IMR-90 (cell line): Measurements from ENCODE around the gene SYNC. TPM values are rescaled to one million over a fixed set of nuclear protein-coding genes. Genes with fewer than 3 reads are reported as not detected.

Experiments
- ATAC-seq: fragments of 200-7000 bp; cut with Tn5 transposase; 2 replicates; pipeline ENCODE4 v1.9.1; 2020; ENCODE audit warnings: low read depth, mild to moderate bottlenecking, moderate library complexity
- BruUV-seq: library from RNA; stranded (reverse); fragments of 400-500 nt; replicated peaks from 2 replicates; lab custom pipeline; 2021; lab: Mats Ljungman, UMichigan
- CTCF ChIA-PET: fragments of 300-600 bp; formaldehyde crosslinking; extraction: SDS; loops from one replicate; lab custom pipeline; 2021; ENCODE audit warnings: antibody characterized with exemption; lab: Yijun Ruan, JAX
- POLR2A ChIA-PET: fragments of 300-600 bp; sonication (Branson Sonifier 250); formaldehyde crosslinking; loops from one replicate; lab custom pipeline; 2022; ENCODE audit warnings: antibody characterized with exemption; ENCODE audit not compliant: unreplicated experiment; lab: Charles Lee
- DNase-seq: peaks from one replicate; pipeline ENCODE4 v3.0.0; 2013
- H2AFZ ChIP-seq: replicated peaks from 2 replicates; pipeline ENCODE3; 2013; ENCODE audit warnings: low read length, mild to moderate bottlenecking; ENCODE audit not compliant: poor library complexity
- H2AK5ac ChIP-seq: 2 replicates; pipeline ENCODE4 v1.6.1; 2013; ENCODE audit warnings: low read depth, low read length, inconsistent platforms
- H2AK9ac ChIP-seq: replicated peaks from 2 replicates; pipeline ENCODE3; 2013; ENCODE audit warnings: mild to moderate bottlenecking, low read depth, low read length, moderate library complexity; ENCODE audit not compliant: poor library complexity
- H2BK120ac ChIP-seq: 2 replicates; pipeline ENCODE4 v1.6.1; 2013; ENCODE audit warnings: low read depth, low read length, inconsistent platforms
- H2BK15ac ChIP-seq: 3 replicates; pipeline ENCODE4 v1.6.1; 2013; ENCODE audit warnings: low read depth, low read length, inconsistent platforms
- H2BK20ac ChIP-seq: 2 replicates; pipeline ENCODE4 v1.6.1; 2013; ENCODE audit warnings: low read depth, mild to moderate bottlenecking, inconsistent platforms, low read length, moderate library complexity
- H2BK5ac ChIP-seq: 2 replicates; pipeline ENCODE4 v1.6.1; 2013; ENCODE audit warnings: mild to moderate bottlenecking, low read depth, low read length, inconsistent platforms; ENCODE audit not compliant: poor library complexity, severe bottlenecking
- H3K14ac ChIP-seq: replicated peaks from 2 replicates; pipeline ENCODE4 v1.6.1; 2013; ENCODE audit warnings: low read depth, low read length, inconsistent platforms
- H3K18ac ChIP-seq: 2 replicates; pipeline ENCODE4 v1.6.1; 2013; ENCODE audit warnings: low read depth, low read length, control low read depth
- H3K23ac ChIP-seq: 2 replicates; pipeline ENCODE4 v1.6.1; 2013; ENCODE audit warnings: low read depth, low read length, inconsistent platforms
- H3K27ac ChIP-seq: 2 replicates; pipeline ENCODE4 v1.5.1; 2013; ENCODE audit warnings: mild to moderate bottlenecking, control low read depth, low read length; ENCODE audit not compliant: insufficient read depth
- H3K27me3 ChIP-seq: 2 replicates; pipeline ENCODE4 v1.6.1; 2013; ENCODE audit warnings: low read length; ENCODE audit not compliant: control insufficient read depth, insufficient read depth
- H3K36me3 ChIP-seq: 2 replicates; pipeline ENCODE4 v1.6.1; 2013; ENCODE audit warnings: low read length, mixed read lengths; ENCODE audit not compliant: control insufficient read depth, insufficient read depth
- H3K4ac ChIP-seq: 2 replicates; pipeline ENCODE4 v1.6.1; 2013; ENCODE audit warnings: low read depth, low read length, inconsistent platforms
- H3K4me1 ChIP-seq: 2 replicates; pipeline ENCODE4 v1.6.1; 2013; ENCODE audit warnings: low read length, mixed read lengths; ENCODE audit not compliant: control insufficient read depth, insufficient read depth
- H3K4me2 ChIP-seq: 2 replicates; pipeline ENCODE4 v1.6.1; 2013; ENCODE audit warnings: low read depth, mild to moderate bottlenecking, control low read depth, low read length, moderate library complexity
- H3K4me3 ChIP-seq: 2 replicates; pipeline ENCODE4 v1.5.1; 2013; ENCODE audit warnings: low read depth, mild to moderate bottlenecking, control low read depth, low read length, moderate library complexity; ENCODE audit not compliant: insufficient read depth
- H3K56ac ChIP-seq: 2 replicates; pipeline ENCODE4 v1.6.1; 2013; ENCODE audit warnings: low read length, inconsistent platforms; ENCODE audit not compliant: insufficient read depth; ENCODE audit errors: extremely low read depth
- H3K79me1 ChIP-seq, 2 experiments: 2 replicates each; pipeline ENCODE4 v1.6.1; 2013; ENCODE audit warnings: low read length in 2 of 2, inconsistent platforms in 1 of 2, low read depth in 1 of 2
- H3K9ac ChIP-seq: 2 replicates; pipeline ENCODE4 v1.6.1; 2013; ENCODE audit warnings: low read depth, low read length, control low read depth
- H3K9me1 ChIP-seq: 2 replicates; pipeline ENCODE4 v1.6.1; 2013; ENCODE audit warnings: low read length, inconsistent platforms; ENCODE audit not compliant: insufficient read depth
- H3K9me3 ChIP-seq: 2 replicates; pipeline ENCODE4 v1.6.1; 2013; ENCODE audit warnings: low read length; ENCODE audit not compliant: control insufficient read depth, insufficient read depth
- H4K20me1 ChIP-seq: 2 replicates; pipeline ENCODE4 v1.6.1; 2013; ENCODE audit warnings: low read length, inconsistent platforms; ENCODE audit not compliant: insufficient read depth
- H4K5ac ChIP-seq: 2 replicates; pipeline ENCODE4 v1.6.1; 2013; ENCODE audit warnings: mild to moderate bottlenecking, low read depth, low read length, control low read depth
- H4K8ac ChIP-seq, 2 experiments: 2 replicates each; pipeline ENCODE4 v1.6.1; 2013; ENCODE audit warnings: low read depth in 2 of 2, low read length in 2 of 2, control low read depth in 1 of 2, inconsistent platforms in 1 of 2
- H4K91ac ChIP-seq: 2 replicates; pipeline ENCODE4 v1.6.1; 2013; ENCODE audit warnings: low read depth, low read length, inconsistent platforms; ENCODE audit not compliant: insufficient read depth
- CHD1 ChIP-seq: IDR thresholded peaks from 2 replicates; pipeline ENCODE4 v1.6.1; 2012; ENCODE audit warnings: low read depth, low read length, improper control_type of control experiment
- FOS ChIP-seq: fragments of 150-350 bp; IDR thresholded peaks from 2 replicates; pipeline ENCODE4 v1.6.1; 2016; ENCODE audit warnings: low read depth, low read length
- MAZ ChIP-seq: IDR thresholded peaks from 2 replicates; pipeline ENCODE4 v1.6.1; 2012; ENCODE audit warnings: low read depth, mild to moderate bottlenecking, low read length, improper control_type of control experiment, moderate library complexity, borderline replicate concordance
- POLR2A ChIP-seq: IDR thresholded peaks from 2 replicates; pipeline ENCODE4 v1.6.1; 2012; ENCODE audit warnings: mild to moderate bottlenecking, low read depth, low read length
- WGBS, 2 experiments: methylation state at CpG; one replicate each; pipeline versions ENCODE4 v1.1.5 to v1.1.7; 2013; ENCODE audit warnings: missing lambda C conversion rate in 2 of 2; ENCODE audit not compliant: insufficient read length in 1 of 2; ENCODE audit errors: extremely low coverage in 2 of 2; 5-methylcytosine and 5-hydroxymethylcytosine counted together
- dilution Hi-C: fragments of 300-500 bp; cut with HindIII; formaldehyde crosslinking; loops from one replicate; pipeline ENCODE4 v1.14.3; 2018; ENCODE audit warnings: low sequenced_read_pairs; ENCODE audit not compliant: unreplicated experiment
- in situ Hi-C: fragments of 300-500 bp; cut with MboI; formaldehyde crosslinking; loops from 3 replicates; pipeline ENCODE4 v1.14.3; 2019; ENCODE audit warnings: low sequenced_read_pairs, inconsistent platforms, mixed read lengths
- intact Hi-C: fragments of 100-400 bp; cut with micrococcal nuclease; formaldehyde crosslinking; loops from 2 replicates; pipeline ENCODE4 v1.10.0; 2022
- polyA plus RNA-seq, 3 experiments: library from polyadenylated mRNA; depleted of rRNA; stranded (reverse); fragments of >200 nt; gene quantifications; 2 replicates each; pipeline ENCODE4 v1.2.3, GENCODE V29; 2012; ENCODE audit warnings: low replicate concordance in 1 of 3
- total RNA-seq: library from RNA; depleted of rRNA; stranded (reverse); fragments of >200 nt; gene quantifications from 2 replicates; pipeline ENCODE4 v1.2.3, GENCODE V29; 2012

Gene SYNC
- total and polyA plus RNA-seq, 2 of the 4 experiments (the other 2 are of a cell fraction) = 48.9 to 103 TPM

DNA sequence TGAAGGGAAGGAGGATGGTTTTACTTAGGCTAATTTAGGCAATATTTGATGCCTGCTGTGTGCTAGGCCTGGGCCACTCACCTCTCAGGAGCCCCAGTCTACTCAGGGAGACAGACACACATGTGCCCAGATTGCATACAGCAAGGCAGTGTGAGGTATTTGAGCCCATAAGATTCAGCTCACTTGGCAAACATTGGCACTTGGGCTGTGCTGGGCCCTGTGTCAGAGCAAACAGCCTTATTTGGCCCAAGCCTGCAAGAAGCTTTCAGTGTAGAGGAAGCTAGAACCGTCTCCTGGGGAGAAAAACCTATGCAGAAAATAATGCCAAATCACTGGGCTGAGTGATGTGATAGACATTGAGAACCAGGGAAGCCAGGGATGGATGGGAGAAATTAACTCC lies 3.9 kb upstream of the SYNC start:
- H2AK5ac ChIP-seq = peak overlapping the region; percentile 43
- H4K20me1 ChIP-seq = no peaks in the 10 kb centered on the region; the same call in 1 of the 2 replicates
- peak overlapping the region; percentile 33 for H2BK20ac ChIP-seq
- dilution Hi-C loops (no loop called here), intact Hi-C loops (loop anchor here (10.0 kb wide), 1 partner anchor 388 kb away; no protein-coding TSS in a partner anchor), in situ Hi-C loops (no loop called here)
- peak overlapping the region; percentile 31; the same call in 1 of the 2 replicates for H3K18ac ChIP-seq
- H2BK5ac ChIP-seq = no peak overlapping the region
- no peak overlapping the region for H3K56ac ChIP-seq
- BruUV-seq = no TSS peak
- TF ChIP-seq MAZ (no peak), FOS (no peak), CHD1 (no peak), POLR2A (no peak)
- 0 out of 2 replicates have a peak, but pooled peaks cover 4% of the 10 kb centered on the region for H3K9me1 ChIP-seq
- H3K36me3 ChIP-seq = no peaks in the 10 kb centered on the region
- DNase-seq (no peak), ATAC-seq (no peak)
- H3K4ac ChIP-seq = peak overlapping the region; percentile 50
- H3K27me3 ChIP-seq = no peaks in the 10 kb centered on the region
- peaks cover 7 to 15% of the 10 kb centered on the region in 2 experiments; a peak in 3 of 4 replicates for H3K79me1 ChIP-seq
- 83% methylated on average over 1 of the region's 1 CpG; no CpG with 5 or more reads in 1 of the 2 experiments for WGBS, 2 experiments
- H3K4me3 ChIP-seq = no peak overlapping the region
- H3K9me3 ChIP-seq = peaks cover 3% of the 10 kb centered on the region; the same call in 1 of the 2 replicates
- peak overlapping the region; percentile 52 for H2AK9ac ChIP-seq
- H2BK15ac ChIP-seq = 0 out of 3 replicates have a peak overlapping the region, but pooled peaks have one; percentile 3
- no peak overlapping the region; the same call in 1 of the 2 replicates for H3K14ac ChIP-seq
- H3K27ac ChIP-seq = no peak overlapping the region
- peak overlapping the region; percentile 38 for H4K5ac ChIP-seq
- H3K4me1 ChIP-seq = peaks cover 14% of the 10 kb centered on the region
- peak overlapping the region; percentile 6 to 45; a peak in 2 of 4 replicates for H4K8ac ChIP-seq
- H2BK120ac ChIP-seq = peak overlapping the region; percentile 53
- POLR2A ChIA-PET = no interaction called here
- CTCF ChIA-PET = interaction anchor here (0.6 to 1.4 kb wide), 3 partner anchors 15 to 66 kb away, joined by 3 to 7 read pairs (median 4); no protein-coding TSS in a partner anchor
- no peak overlapping the region for H3K9ac ChIP-seq
- H4K91ac ChIP-seq = peak overlapping the region; percentile 52; the same call in 1 of the 2 replicates
- H3K4me2 ChIP-seq = no peak overlapping the region
- H2AFZ ChIP-seq = peak overlapping the region; percentile 67
- no peak overlapping the region for H3K23ac ChIP-seq
